HT1080 (cell line): ENCODE measurements around the gene JADE2. TPM values are rescaled to one million over a fixed set of nuclear protein-coding genes. Genes with fewer than 3 reads are reported as not detected.
A peak's percentile ranks its signal among the peaks of the same experiment; 100 is the strongest.
"Not testable (repeated sequence)": the region's sequence is repeated elsewhere in the genome, so short reads cannot be mapped to it uniquely, and the experiment has no call there.

ENCODE experiments used
- DNase-seq: peaks from one replicate; pipeline ENCODE4 v3.0.0-alpha.2; 2015; ENCODE audit warnings: low read depth
- total RNA-seq: library from RNA; depleted of rRNA; stranded (reverse); fragments of >200 nt; shearing (Covaris generic); gene quantifications from 2 replicates; pipeline ENCODE4 v1.2.3, GENCODE V29; 2014

JADE2 gene
- total RNA-seq, 1 experiment from 2014 or later: 46.9 TPM

GRCh38 chr5:134585966-134586365 is 60.5 kb downstream of the JADE2 start:
- no peak for DNase-seq

DNA sequence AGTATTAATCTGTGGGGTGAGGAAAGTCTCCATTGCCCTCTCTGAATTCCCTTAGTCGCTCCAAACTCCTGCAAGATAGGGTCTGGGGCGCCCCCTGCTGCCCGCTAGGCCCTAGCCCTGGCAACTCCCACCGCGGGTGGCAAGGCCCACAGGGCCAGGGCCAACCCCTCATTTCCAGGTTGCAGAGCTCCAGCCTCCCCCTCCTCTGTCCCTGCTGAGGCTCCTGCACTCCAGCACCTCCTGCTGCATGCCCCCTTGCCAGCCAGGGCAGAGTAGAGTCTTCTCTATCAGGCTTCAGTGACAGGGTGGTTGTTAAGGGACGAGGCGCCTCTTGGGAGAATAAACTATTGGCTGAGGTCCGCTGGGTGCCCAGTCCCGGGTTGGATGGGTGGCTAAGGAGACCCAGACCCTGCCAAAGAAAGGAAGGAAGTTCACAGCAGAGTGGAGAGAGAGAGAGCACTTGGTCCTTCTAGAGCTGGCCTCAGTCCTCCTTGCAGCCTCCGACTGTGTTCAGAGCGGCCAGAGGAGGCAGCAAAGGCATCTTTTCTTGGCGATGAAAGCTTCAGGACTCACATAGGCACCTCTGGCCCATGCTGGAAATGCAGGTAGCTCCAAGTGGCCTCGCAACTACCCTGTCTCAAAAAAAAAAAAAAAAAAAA is 61.5 kb downstream of the JADE2 start:
- DNase-seq: peak; percentile 78

GRCh38 chr5:134590992-134591659 is 65.7 kb downstream of the JADE2 start:
- DNase-seq: peak; percentile 37

GRCh38 chr5:134592141-134592746 is 66.8 kb downstream of the JADE2 start:
- peak; percentile 53 for DNase-seq

DNA sequence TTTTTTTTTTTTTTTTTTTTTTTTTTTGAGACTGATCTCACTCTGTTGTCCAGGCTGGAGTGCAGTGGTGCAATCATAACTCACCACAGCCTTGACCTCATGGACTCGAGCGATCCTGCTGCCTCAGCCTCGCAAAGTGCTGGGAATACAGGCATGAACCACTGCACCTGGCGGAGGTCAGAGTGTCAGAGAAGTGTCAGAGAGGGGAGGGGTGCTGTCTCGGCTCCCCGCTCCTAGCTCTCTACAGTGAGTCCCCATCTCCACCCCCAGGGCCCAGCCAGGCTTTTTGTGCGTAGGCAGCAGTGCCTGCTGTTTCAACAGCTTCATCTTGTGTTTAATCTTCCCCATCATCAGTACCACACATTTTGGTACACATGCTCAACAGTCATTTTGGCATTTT is 68.9 kb downstream of the JADE2 start:
- no peak for DNase-seq

DNA sequence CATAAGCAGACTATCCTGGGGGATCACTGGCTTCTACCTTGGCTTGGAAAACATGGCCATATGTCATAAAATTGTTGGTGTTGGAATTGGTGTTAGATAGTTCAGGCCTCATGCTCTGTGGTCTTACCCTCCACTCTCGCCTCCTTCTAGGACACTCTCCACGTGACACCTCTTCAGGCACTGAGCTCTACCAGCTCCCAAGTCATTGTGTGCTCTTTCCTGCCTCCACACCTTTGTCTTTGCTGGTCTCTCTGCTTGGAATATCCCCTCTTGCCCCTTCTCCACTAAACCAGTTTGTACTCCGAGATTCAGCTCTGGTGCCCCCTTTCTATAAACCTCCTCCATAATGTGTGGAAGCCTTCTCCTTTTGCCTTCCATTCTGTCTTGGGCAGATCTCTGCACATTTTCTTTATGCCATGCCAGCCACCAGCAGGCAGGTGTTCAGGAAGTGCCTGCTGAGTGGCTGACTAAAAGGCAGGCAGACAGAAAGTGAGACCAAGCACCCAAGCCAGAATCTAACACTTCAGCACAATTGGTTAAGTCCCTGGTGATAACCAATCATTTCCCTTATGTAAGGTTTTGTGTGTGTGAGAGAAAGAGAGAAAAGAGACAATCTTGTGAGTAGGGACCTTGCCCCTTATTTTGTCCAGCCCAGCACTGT is 69.5 kb downstream of the JADE2 start:
- no peak for DNase-seq

DNA sequence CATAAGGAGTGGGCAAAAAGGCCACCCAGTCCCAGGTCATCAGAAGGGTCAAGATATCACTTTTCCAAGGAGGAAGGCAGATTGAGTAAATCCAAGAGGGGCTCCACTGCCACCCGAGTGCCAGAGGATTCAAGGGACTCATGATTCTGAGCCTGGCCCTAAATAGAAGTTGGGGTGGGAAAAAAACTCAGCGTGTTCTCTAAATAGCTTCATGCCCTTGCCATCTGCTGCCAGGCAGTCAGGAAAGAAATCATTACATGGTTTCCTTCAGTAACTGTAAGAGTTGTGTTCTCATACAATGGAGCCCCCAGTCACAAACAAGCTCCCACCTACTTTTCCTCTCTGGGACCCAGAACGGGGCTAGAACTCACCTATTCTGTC is 70.0 kb downstream of the JADE2 start:
- DNase-seq: no peak

DNA sequence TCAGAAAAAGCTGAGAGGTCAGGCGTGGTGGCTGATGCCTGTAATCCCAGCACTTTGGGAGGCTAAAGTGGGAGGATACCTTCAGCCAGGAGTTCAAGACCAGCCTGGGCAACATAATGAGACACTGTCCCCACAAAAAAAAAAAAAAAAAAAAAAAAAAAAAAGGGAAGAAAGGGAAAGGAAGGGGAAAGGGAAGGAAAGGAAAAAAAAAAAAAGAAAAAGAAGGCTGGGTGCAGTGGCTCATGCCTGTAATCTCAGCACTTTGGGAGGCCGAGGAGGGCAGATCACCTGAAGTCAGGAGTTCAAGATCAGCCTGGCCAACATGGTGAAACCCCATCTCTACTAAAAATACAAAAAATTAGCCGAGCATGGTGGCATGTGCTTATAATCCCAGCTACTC is 74.3 kb downstream of the JADE2 start:
- not testable (repeated sequence) for DNase-seq

GRCh38 chr5:134600600-134600999 is 75.1 kb downstream of the JADE2 start:
- no peak for DNase-seq

- peak; percentile 39 for DNase-seq
Observed at GRCh38 chr5:134603059-134603458, 77.6 kb downstream of the JADE2 start.

DNA sequence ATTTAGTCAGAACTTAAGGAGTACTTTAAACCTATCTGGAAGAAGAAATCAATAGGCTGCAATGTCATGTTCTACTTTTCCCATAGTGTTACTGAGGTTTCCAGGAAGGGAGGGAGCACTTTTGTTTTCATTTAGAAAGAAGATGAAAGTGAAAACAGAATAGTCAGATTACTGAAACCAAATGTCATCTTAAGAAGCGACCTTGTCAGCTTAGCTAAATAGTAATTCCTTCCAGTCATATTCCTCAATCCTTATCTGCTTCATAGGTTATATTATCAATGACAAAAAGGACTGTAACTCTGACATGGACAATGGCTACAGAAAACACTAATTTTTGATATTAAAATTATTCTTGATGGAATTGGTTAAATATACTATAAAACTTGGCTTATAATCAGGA is 79.4 kb downstream of the JADE2 start:
- no peak for DNase-seq

DNA sequence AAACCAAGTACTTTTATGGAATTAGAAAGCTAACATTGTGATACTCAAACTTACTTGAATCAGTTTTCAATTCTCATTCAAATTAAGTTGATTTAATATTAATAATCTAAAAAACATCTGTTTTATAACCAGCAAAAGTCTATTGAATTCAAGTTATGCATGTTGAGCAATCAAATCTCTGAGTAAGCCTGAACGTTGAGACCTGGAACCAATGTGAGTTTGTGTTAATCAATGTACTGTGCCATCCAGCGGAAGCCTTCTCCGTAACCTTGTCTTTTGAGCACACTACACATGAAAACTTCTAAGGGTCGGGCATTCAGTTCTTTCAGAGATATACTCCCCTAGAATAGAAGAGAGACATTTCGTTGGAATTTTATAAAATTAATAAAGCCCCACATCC is 81.3 kb downstream of the JADE2 start:
- DNase-seq: no peak

DNA sequence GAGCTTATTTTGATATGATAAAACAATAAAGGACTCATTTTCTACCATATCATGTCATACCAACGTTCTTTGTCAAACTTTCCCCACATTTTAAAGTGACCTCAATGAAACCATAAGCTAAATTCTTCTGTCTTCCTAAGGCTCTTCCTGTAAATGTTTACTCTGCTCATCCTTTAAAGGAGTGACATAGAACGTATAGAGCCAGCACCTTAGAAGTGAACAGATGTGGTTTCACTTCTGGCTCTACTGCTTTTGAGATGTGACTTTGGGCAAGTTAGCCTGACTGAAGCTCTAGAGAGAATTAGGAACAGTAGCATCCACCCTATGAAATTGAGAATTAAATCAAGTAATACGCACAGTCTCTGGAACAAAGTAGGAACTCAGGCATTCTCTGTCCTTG is 83.1 kb downstream of the JADE2 start:
- no peak for DNase-seq

- DNase-seq: no peak
Observed at GRCh38 chr5:134609232-134609851, 83.9 kb downstream of the JADE2 start.

DNA sequence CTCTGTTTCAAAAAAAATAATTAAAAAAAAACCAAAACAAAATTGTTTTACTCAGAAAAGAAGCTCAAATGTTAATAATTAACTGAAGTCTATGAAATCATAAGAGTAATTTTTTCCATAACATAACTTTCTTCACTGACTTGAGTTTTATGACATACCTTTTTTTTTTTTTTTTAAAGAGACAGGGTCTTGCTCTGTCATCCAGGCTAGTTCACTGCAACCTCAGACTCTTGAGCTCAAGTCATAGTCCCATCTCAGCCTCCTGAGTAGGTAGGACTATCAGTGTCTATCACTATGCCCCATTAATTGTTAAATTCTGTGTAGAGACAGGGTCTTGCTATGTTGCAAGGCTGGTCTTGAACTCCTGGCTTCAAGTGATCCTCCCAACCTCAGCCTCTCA is 85.3 kb downstream of the JADE2 start:
- no peak for DNase-seq

GRCh38 chr5:134611515-134611914 is 86.0 kb downstream of the JADE2 start:
- no peak for DNase-seq

GRCh38 chr5:134614450-134615085 is 89.1 kb downstream of the JADE2 start:
- DNase-seq: no peak

DNA sequence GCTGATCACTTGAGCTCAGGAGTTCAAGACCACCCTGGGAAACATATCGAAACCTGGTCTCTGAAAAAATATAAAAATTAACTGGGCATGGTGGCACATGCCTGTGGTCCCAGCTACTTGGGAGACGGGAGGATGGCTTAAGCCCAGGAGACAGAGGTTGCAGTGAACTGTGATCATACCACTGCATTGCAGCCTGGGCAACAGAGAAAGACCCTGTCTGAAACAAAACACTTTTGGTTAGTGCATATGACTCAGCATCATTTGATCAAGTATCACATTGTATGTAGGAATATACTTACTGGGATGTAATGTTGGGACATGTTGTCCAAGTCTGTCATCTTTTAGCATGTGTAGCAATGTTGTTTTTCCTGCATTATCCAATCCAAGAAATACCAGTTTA is 95.2 kb downstream of the JADE2 start:
- DNase-seq: no peak

GRCh38 chr5:134625559-134625958 is 100.1 kb downstream of the JADE2 start:
- DNase-seq: no peak

GRCh38 chr5:134626369-134627014 is 101.0 kb downstream of the JADE2 start:
- DNase-seq: no peak
